Body of pancreas (tissue), 4 donors: ENCODE measurements around the gene C16orf95.

ENCODE experiments used
- POLR2A ChIP-seq, 3 donors: fragments of 450-650 bp; IDR thresholded peaks; one replicate each; pipeline ENCODE4 v1.6.1; 2016; ENCODE audit warnings: antibody characterized with exemption in 3 of 3, mild to moderate bottlenecking in 2 of 3
- TF ChIP-seq, protein P1 (sequence below), 7 experiments: fragments of 450-650 bp in 4 of 7; fragments of 200-600 bp in 3 of 7; sonication (generic) in 3 of 7; IDR thresholded peaks; one replicate each; pipeline ENCODE4 v1.5.1; 2016 to 2019; ENCODE audit warnings: antibody characterized with exemption in 7 of 7

DNA sequence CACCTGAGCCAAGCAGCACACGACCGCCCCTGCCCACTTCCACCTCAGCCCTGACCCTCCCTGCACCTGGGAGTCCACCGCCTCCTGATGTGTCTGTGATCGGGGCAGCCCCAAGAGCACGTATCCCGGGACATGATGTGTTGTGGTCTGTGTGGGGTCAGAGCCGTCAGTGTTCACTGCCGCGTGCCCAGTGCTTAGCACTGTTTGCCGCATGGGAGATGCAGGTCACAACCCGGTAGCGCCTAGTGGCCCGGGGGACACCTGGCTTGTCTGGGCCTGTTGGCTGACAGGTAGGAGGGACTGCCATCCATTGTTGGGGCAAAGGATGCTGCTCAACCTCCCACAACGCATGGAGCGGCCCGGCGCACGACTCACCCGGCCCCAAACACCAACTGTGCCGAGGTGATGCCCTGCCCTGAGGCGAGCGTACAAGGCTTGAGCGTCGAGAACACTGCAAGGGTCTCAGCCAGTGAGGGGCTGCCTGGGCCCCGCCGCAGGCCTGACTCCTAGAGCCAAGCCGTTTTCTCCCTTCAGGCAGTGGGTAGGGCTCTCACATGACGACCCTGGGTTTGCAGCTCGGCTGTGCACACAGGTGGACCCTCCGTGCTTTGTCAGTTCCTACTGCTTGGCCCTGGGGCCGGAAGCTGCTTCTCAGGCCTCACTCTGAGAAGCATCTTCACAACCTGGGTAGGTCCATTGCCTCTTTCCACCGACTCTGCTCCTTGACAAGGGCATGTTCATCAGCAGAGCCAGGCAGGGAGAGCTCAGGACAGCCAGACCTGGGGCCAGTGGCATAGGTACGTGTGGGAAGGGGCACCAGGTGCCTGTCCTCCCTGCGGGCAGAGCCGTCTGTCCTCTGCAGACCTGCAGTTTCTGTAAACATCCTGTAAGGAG lies 5.9 kb upstream of the C16orf95 start:
- TF ChIP-seq, protein P1, sequence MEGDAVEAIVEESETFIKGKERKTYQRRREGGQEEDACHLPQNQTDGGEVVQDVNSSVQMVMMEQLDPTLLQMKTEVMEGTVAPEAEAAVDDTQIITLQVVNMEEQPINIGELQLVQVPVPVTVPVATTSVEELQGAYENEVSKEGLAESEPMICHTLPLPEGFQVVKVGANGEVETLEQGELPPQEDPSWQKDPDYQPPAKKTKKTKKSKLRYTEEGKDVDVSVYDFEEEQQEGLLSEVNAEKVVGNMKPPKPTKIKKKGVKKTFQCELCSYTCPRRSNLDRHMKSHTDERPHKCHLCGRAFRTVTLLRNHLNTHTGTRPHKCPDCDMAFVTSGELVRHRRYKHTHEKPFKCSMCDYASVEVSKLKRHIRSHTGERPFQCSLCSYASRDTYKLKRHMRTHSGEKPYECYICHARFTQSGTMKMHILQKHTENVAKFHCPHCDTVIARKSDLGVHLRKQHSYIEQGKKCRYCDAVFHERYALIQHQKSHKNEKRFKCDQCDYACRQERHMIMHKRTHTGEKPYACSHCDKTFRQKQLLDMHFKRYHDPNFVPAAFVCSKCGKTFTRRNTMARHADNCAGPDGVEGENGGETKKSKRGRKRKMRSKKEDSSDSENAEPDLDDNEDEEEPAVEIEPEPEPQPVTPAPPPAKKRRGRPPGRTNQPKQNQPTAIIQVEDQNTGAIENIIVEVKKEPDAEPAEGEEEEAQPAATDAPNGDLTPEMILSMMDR (IDR thresholded peaks at IDR 0.05): no peak
- no peak for TF ChIP-seq POLR2A (IDR thresholded peaks at IDR 0.05)
